Stimulated activated naive CD8-positive, alpha-beta T cell treated with anti-CD3 and anti-CD28 coated beads, Interleukin-15, Interleukin-2, amounts not matched to agents 100 ng/mL and 50 ng/mL, for 24 hours (primary cell): ENCODE results near the gene IL16.
"Not testable (repeated sequence)": the region's sequence is repeated elsewhere in the genome, so short reads cannot be mapped to it uniquely, and the experiment has no call there.

ENCODE experiments used
- H3K27ac Mint-ChIP-seq: one replicate; pipeline ENCODE4 v1.8.0; 2021; ENCODE audit warnings: mild to moderate bottlenecking, mixed read lengths
- H3K27me3 Mint-ChIP-seq: one replicate; pipeline ENCODE4 v1.8.0; 2021; ENCODE audit warnings: mixed read lengths
- H3K36me3 Mint-ChIP-seq: one replicate; pipeline ENCODE4 v1.8.0; 2021; ENCODE audit warnings: low read depth, mixed read lengths
- H3K4me1 Mint-ChIP-seq: one replicate; pipeline ENCODE4 v1.8.0; 2021; ENCODE audit warnings: low read depth, mixed read lengths
- H3K4me3 Mint-ChIP-seq: one replicate; pipeline ENCODE4 v1.8.0; 2021; ENCODE audit warnings: mild to moderate bottlenecking, mixed read lengths
- H3K9me3 Mint-ChIP-seq: one replicate; pipeline ENCODE4 v1.8.0; 2021; ENCODE audit warnings: mixed read lengths

IL16 gene

GRCh38 chr15:81322676-81323253, 126.1 kb downstream of the IL16 start:
- H3K4me3 Mint-ChIP-seq: peak overlapping the region; percentile 63
- no peaks in the 10 kb centered on the region for H3K27me3 Mint-ChIP-seq
- H3K9me3 Mint-ChIP-seq: no peaks in the 10 kb centered on the region
- peak overlapping the region; percentile 28 for H3K27ac Mint-ChIP-seq
- H3K36me3 Mint-ChIP-seq: peaks cover 32% of the 10 kb centered on the region
- H3K4me1 Mint-ChIP-seq: peaks cover 41% of the 10 kb centered on the region

GRCh38 chr15:81323559-81323943, 126.9 kb downstream of the IL16 start:
- H3K9me3 Mint-ChIP-seq: no peaks in the 10 kb centered on the region
- H3K27ac Mint-ChIP-seq: peak overlapping the region; percentile 61
- peak overlapping the region; percentile 99 for H3K4me3 Mint-ChIP-seq
- H3K27me3 Mint-ChIP-seq: no peaks in the 10 kb centered on the region
- peaks cover 26% of the 10 kb centered on the region for H3K36me3 Mint-ChIP-seq
- peaks cover 36% of the 10 kb centered on the region for H3K4me1 Mint-ChIP-seq

GRCh38 chr15:81323944-81324881, 127.5 kb downstream of the IL16 start, which contains the start of gene STARD5:
TSS of gene STARD5 (minus strand) at chr15:81324141. CDS start at chr15:81324099, 42 bp downstream.
- peak within 1 kb of the TSS; percentile 99 for H3K4me3 Mint-ChIP-seq
- peaks cover 21% of the 10 kb centered on the region for H3K36me3 Mint-ChIP-seq
- peaks cover 34% of the 10 kb centered on the region for H3K4me1 Mint-ChIP-seq
- H3K9me3 Mint-ChIP-seq: no peaks in the 10 kb centered on the region
- peak within 1 kb of the TSS; percentile 90 for H3K27ac Mint-ChIP-seq
- no peaks in the 10 kb centered on the region for H3K27me3 Mint-ChIP-seq

GRCh38 chr15:81326466-81327212, 130.0 kb downstream of the IL16 start:
- no peak overlapping the region for H3K27ac Mint-ChIP-seq
- H3K4me3 Mint-ChIP-seq: no peak overlapping the region
- no peaks in the 10 kb centered on the region for H3K27me3 Mint-ChIP-seq
- peaks cover 42% of the 10 kb centered on the region for H3K4me1 Mint-ChIP-seq
- peaks cover 9% of the 10 kb centered on the region for H3K36me3 Mint-ChIP-seq
- H3K9me3 Mint-ChIP-seq: no peaks in the 10 kb centered on the region

GRCh38 chr15:81327516-81327915, 130.8 kb downstream of the IL16 start:
- H3K27me3 Mint-ChIP-seq: no peaks in the 10 kb centered on the region

GRCh38 chr15:81329446-81329845, 132.8 kb downstream of the IL16 start:
- Mint-ChIP-seq H3K36me3 (no peaks in the 10 kb centered on the region), H3K27ac (no peak overlapping the region), H3K4me1 (peaks cover 25% of the 10 kb centered on the region), H3K9me3 (no peaks in the 10 kb centered on the region), H3K4me3 (no peak overlapping the region), H3K27me3 (no peaks in the 10 kb centered on the region)

More at GRCh38 chr15:81327516-81327915, 130.8 kb downstream of the IL16 start:
- peaks cover under 1% of the 10 kb centered on the region for H3K36me3 Mint-ChIP-seq
- H3K4me3 Mint-ChIP-seq: no peak overlapping the region
- no peak overlapping the region for H3K27ac Mint-ChIP-seq
- H3K4me1 Mint-ChIP-seq: peaks cover 39% of the 10 kb centered on the region
- H3K9me3 Mint-ChIP-seq: no peaks in the 10 kb centered on the region

- Mint-ChIP-seq H3K27ac (no peak overlapping the region), H3K9me3 (no peaks in the 10 kb centered on the region), H3K4me1 (peaks cover 19% of the 10 kb centered on the region), H3K36me3 (no peaks in the 10 kb centered on the region), H3K27me3 (no peaks in the 10 kb centered on the region), H3K4me3 (peak overlapping the region; percentile 47)
Measured at GRCh38 chr15:81330366-81331090, 133.8 kb downstream of the IL16 start.

- H3K4me1 Mint-ChIP-seq: peaks cover 18% of the 10 kb centered on the region
- H3K27ac Mint-ChIP-seq, H3K9me3 Mint-ChIP-seq, H3K36me3 Mint-ChIP-seq, H3K27me3 Mint-ChIP-seq: not testable (repeated sequence)
- peak overlapping the region; percentile 47 for H3K4me3 Mint-ChIP-seq
Measured at GRCh38 chr15:81331141-81331540, 134.5 kb downstream of the IL16 start.

GRCh38 chr15:81331600-81331999, 134.9 kb downstream of the IL16 start:
- Mint-ChIP-seq H3K4me3 (no peak overlapping the region), H3K27me3 (no peaks in the 10 kb centered on the region), H3K36me3 (no peaks in the 10 kb centered on the region), H3K9me3 (no peaks in the 10 kb centered on the region), H3K27ac (no peak overlapping the region), H3K4me1 (peaks cover 15% of the 10 kb centered on the region)

GRCh38 chr15:81332326-81332725, 135.6 kb downstream of the IL16 start:
- H3K4me3 Mint-ChIP-seq: no peak overlapping the region
- no peak overlapping the region for H3K27ac Mint-ChIP-seq
- H3K36me3 Mint-ChIP-seq: no peaks in the 10 kb centered on the region
- no peaks in the 10 kb centered on the region for H3K9me3 Mint-ChIP-seq
- peaks cover 14% of the 10 kb centered on the region for H3K4me1 Mint-ChIP-seq
- no peaks in the 10 kb centered on the region for H3K27me3 Mint-ChIP-seq

GRCh38 chr15:81333363-81333762, 136.7 kb downstream of the IL16 start:
- Mint-ChIP-seq H3K27ac (no peak overlapping the region), H3K4me1 (peaks cover 9% of the 10 kb centered on the region), H3K36me3 (no peaks in the 10 kb centered on the region), H3K4me3 (no peak overlapping the region), H3K27me3 (no peaks in the 10 kb centered on the region), H3K9me3 (no peaks in the 10 kb centered on the region)

- H3K36me3 Mint-ChIP-seq: no peaks in the 10 kb centered on the region
- no peaks in the 10 kb centered on the region for H3K9me3 Mint-ChIP-seq
- peaks cover 9% of the 10 kb centered on the region for H3K4me1 Mint-ChIP-seq
- no peak overlapping the region for H3K27ac Mint-ChIP-seq
- H3K27me3 Mint-ChIP-seq: no peaks in the 10 kb centered on the region
- H3K4me3 Mint-ChIP-seq: no peak overlapping the region
Measured at GRCh38 chr15:81334768-81335435, 138.2 kb downstream of the IL16 start.

- Mint-ChIP-seq H3K27me3 (no peaks in the 10 kb centered on the region), H3K4me3 (no peak overlapping the region), H3K27ac (no peak overlapping the region), H3K4me1 (peaks cover 9% of the 10 kb centered on the region), H3K36me3 (no peaks in the 10 kb centered on the region), H3K9me3 (no peaks in the 10 kb centered on the region)
Measured at GRCh38 chr15:81335631-81336030, 139.0 kb downstream of the IL16 start.

- Mint-ChIP-seq H3K27ac (no peak overlapping the region), H3K27me3 (no peaks in the 10 kb centered on the region), H3K4me1 (peaks cover 1% of the 10 kb centered on the region), H3K9me3 (no peaks in the 10 kb centered on the region), H3K36me3 (no peaks in the 10 kb centered on the region), H3K4me3 (no peak overlapping the region)
Measured at GRCh38 chr15:81336568-81336967, 139.9 kb downstream of the IL16 start.
